ENCODE measurements around the gene PLA2G2A.
"Not testable (repeated sequence)": the region's sequence is repeated elsewhere in the genome, so short reads cannot be mapped to it uniquely, and the experiment has no call there.

Gene PLA2G2A

GRCh38 chr1:19954059-19954458 is 25.4 kb downstream of the PLA2G2A start:
- no peak for ATAC-seq
- H3K4me1 Mint-ChIP-seq, result no peaks in the 10 kb centered on the region
- H3K27me3 Mint-ChIP-seq, result peaks cover 54% of the 10 kb centered on the region
- no peak overlapping the region for H3K4me3 Mint-ChIP-seq
- H3K9me3 Mint-ChIP-seq, result peaks cover 10% of the 10 kb centered on the region
- H3K27ac Mint-ChIP-seq, result no peak overlapping the region
- H3K36me3 Mint-ChIP-seq, result no peaks in the 10 kb centered on the region

DNA sequence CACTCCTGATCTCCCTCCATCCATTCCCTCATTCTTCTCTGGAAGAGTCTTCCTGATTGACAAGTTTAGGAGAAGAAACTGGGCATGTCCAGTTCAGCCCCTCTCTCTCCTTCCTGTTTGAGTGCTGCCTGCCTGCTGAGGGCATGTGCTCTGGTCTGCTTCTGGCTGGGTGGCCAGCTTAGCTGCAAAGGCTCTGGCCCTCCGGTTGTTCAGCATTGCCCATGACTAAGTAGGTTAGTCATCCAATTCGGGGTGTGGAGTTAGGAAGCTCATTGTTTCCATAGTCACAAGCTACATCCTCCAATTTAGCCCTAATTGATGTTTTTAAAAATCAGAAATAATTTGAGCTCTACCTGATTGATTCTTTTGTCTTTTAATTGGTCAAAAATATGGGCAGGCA is 30.4 kb downstream of the PLA2G2A start:
- peaks cover 61% of the 10 kb centered on the region for H3K27me3 Mint-ChIP-seq
- H3K36me3 Mint-ChIP-seq, result no peaks in the 10 kb centered on the region
- H3K9me3 Mint-ChIP-seq, result peaks cover 4% of the 10 kb centered on the region
- no peak for ATAC-seq
- H3K4me1 Mint-ChIP-seq, result no peaks in the 10 kb centered on the region
- no peak overlapping the region for H3K27ac Mint-ChIP-seq
- no peak overlapping the region for H3K4me3 Mint-ChIP-seq

- Mint-ChIP-seq H3K27ac (no peak overlapping the region), H3K27me3 (peaks cover 46% of the 10 kb centered on the region), H3K4me3 (no peak overlapping the region), H3K36me3 (no peaks in the 10 kb centered on the region), H3K4me1 (no peaks in the 10 kb centered on the region), H3K9me3 (no peaks in the 10 kb centered on the region)
- no peak for ATAC-seq
Observed at GRCh38 chr1:19946971-19947370, 32.4 kb downstream of the PLA2G2A start.

GRCh38 chr1:19946331-19946751 is 33.1 kb downstream of the PLA2G2A start:
- H3K4me3 Mint-ChIP-seq, result no peak overlapping the region
- no peak overlapping the region for H3K27ac Mint-ChIP-seq
- no peak for ATAC-seq
- H3K36me3 Mint-ChIP-seq, result no peaks in the 10 kb centered on the region
- no peaks in the 10 kb centered on the region for H3K4me1 Mint-ChIP-seq
- H3K27me3 Mint-ChIP-seq, result peaks cover 40% of the 10 kb centered on the region
- no peaks in the 10 kb centered on the region for H3K9me3 Mint-ChIP-seq

GRCh38 chr1:19945914-19946313 is 33.5 kb downstream of the PLA2G2A start:
- ATAC-seq, result no peak
- Mint-ChIP-seq H3K27me3 (peaks cover 38% of the 10 kb centered on the region), H3K27ac (no peak overlapping the region), H3K4me3 (no peak overlapping the region), H3K4me1 (no peaks in the 10 kb centered on the region), H3K9me3 (no peaks in the 10 kb centered on the region), H3K36me3 (no peaks in the 10 kb centered on the region)

DNA sequence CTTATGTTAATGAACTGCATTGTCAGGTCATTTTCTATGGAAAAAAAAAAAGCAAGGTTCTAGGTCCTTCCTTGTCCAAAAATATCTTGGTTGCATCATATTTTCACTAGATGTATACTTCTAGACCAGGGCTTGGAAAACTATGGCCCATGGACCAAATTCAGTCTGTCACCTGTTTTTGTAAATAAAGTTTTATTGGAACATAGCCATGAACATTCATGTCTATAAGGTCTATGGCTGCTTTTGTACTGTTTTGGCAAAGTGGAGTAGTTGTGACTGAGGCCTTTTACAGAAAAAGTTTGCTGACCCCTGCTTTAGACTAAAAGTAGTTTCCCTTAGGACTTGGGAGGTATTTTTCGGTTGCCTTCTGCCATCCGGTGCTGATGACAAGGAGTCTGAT is 36.8 kb downstream of the PLA2G2A start:
- H3K4me3 Mint-ChIP-seq, result no peak overlapping the region
- H3K9me3 Mint-ChIP-seq, result peaks cover 3% of the 10 kb centered on the region
- H3K27me3 Mint-ChIP-seq, result peaks cover 16% of the 10 kb centered on the region
- ATAC-seq, result no peak
- no peaks in the 10 kb centered on the region for H3K4me1 Mint-ChIP-seq
- H3K36me3 Mint-ChIP-seq, result no peaks in the 10 kb centered on the region
- H3K27ac Mint-ChIP-seq, result no peak overlapping the region

- ATAC-seq, result no peak
Observed at GRCh38 chr1:19942088-19942487, 37.3 kb downstream of the PLA2G2A start.

GRCh38 chr1:19941206-19941568 is 38.2 kb downstream of the PLA2G2A start:
- Mint-ChIP-seq H3K27me3 (peaks cover 16% of the 10 kb centered on the region), H3K4me1 (peaks cover 4% of the 10 kb centered on the region), H3K9me3 (peaks cover 3% of the 10 kb centered on the region), H3K36me3 (no peaks in the 10 kb centered on the region), H3K4me3 (no peak overlapping the region), H3K27ac (no peak overlapping the region)
- ATAC-seq, result no peak

More at GRCh38 chr1:19942088-19942487, 37.3 kb downstream of the PLA2G2A start:
- Mint-ChIP-seq H3K27me3 (peaks cover 16% of the 10 kb centered on the region), H3K4me1 (no peaks in the 10 kb centered on the region), H3K36me3 (no peaks in the 10 kb centered on the region), H3K4me3 (no peak overlapping the region), H3K9me3 (peaks cover 3% of the 10 kb centered on the region), H3K27ac (no peak overlapping the region)

DNA sequence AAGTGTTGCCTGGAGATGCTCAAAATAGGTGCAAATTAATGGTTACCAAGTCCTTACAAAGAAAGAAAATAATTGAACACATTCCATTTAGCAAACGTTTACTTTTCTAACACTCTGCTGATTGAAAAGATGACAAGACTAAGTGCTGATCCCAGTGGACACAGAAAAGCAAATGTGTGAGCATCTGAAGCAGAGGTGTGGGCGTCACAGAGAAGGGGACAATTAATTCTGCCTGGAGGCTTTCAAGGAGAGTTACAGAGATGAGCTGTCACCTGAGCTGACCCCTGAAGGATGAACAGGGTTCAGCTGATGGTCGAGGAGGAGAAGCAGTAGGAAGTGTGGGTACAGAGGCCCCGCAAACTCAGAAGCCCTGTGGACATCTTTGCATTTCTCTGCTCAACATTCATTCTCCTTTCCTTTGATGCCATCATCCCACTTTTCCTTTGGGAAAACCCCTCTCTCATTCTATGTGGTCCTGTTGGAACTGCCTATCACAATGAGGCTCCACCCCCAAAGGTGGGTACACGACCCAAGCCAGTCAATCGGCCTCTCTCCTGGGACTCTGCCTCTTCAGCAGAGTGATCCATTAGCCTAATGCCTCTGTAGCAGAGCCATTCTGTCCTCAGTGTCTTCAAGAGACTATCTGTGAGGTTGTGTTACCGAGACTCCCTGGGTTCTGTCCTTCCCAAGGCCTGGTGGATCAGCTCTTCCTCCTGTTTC is 38.8 kb downstream of the PLA2G2A start:
- no peaks in the 10 kb centered on the region for H3K36me3 Mint-ChIP-seq
- H3K4me1 Mint-ChIP-seq, result peaks cover 8% of the 10 kb centered on the region
- no peak overlapping the region for H3K4me3 Mint-ChIP-seq
- no peak overlapping the region for H3K27ac Mint-ChIP-seq
- peaks cover 16% of the 10 kb centered on the region for H3K27me3 Mint-ChIP-seq
- ATAC-seq, result no peak
- H3K9me3 Mint-ChIP-seq, result peaks cover 3% of the 10 kb centered on the region

DNA sequence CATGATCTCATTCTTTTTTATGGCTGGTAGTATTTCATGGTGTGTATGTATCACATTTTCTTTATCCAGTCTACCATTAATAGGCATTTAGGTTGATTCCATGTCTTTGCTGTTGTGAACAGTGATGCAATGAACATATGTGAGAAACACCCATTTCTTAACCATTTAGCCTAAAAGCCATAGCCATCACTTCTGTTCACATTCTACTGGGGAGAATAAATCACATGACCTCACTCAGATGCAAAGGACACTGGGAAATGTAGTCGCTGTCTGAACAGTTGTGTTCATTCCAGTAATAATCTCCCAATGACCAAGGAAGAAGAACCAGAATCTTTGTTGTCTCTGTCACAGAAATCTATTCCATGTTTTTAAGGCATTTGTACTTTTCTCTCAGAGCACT is 40.9 kb downstream of the PLA2G2A start:
- H3K27me3 Mint-ChIP-seq, result no peaks in the 10 kb centered on the region
- peaks cover 3% of the 10 kb centered on the region for H3K9me3 Mint-ChIP-seq
- peaks cover 8% of the 10 kb centered on the region for H3K4me1 Mint-ChIP-seq
- no peak overlapping the region for H3K27ac Mint-ChIP-seq
- no peaks in the 10 kb centered on the region for H3K36me3 Mint-ChIP-seq
- H3K4me3 Mint-ChIP-seq, result no peak overlapping the region
- no peak for ATAC-seq

GRCh38 chr1:19936061-19936750 is 43.2 kb downstream of the PLA2G2A start:
- Mint-ChIP-seq H3K36me3 (peaks cover 7% of the 10 kb centered on the region), H3K27me3 (no peaks in the 10 kb centered on the region), H3K9me3 (peaks cover 18% of the 10 kb centered on the region), H3K4me3 (no peak overlapping the region), H3K27ac (no peak overlapping the region), H3K4me1 (peaks cover 8% of the 10 kb centered on the region)
- peak; percentile 66 for ATAC-seq

DNA sequence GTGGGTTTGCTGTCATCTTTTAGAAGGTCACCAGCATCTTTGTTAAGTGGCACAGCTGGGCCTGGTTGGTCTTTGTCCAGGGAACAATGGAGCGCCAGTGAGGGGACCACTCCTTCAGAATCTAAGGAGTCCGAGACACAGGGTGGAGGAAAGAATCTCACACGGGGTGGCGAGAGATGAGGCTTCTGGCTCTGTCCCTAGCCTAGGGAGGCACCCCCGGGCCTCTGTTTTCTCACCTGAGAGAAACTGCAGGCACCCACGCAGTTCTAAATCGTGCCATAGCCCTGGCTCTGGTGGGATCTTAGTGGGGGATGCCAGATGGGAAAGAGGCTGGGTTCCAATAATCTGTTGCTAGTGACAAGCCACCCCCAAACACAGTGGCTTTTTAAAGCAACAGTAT is 45.1 kb downstream of the PLA2G2A start:
- no peak for ATAC-seq
- Mint-ChIP-seq H3K27me3 (no peaks in the 10 kb centered on the region), H3K9me3 (peaks cover 20% of the 10 kb centered on the region), H3K27ac (no peak overlapping the region), H3K36me3 (peaks cover 7% of the 10 kb centered on the region), H3K4me3 (no peak overlapping the region), H3K4me1 (peaks cover 8% of the 10 kb centered on the region)

- H3K36me3 Mint-ChIP-seq, result peaks cover 7% of the 10 kb centered on the region
- no peaks in the 10 kb centered on the region for H3K27me3 Mint-ChIP-seq
- no peak overlapping the region for H3K4me3 Mint-ChIP-seq
- H3K27ac Mint-ChIP-seq, result no peak overlapping the region
- no peak for ATAC-seq
- peaks cover 17% of the 10 kb centered on the region for H3K9me3 Mint-ChIP-seq
- H3K4me1 Mint-ChIP-seq, result peaks cover 8% of the 10 kb centered on the region
Observed at GRCh38 chr1:19932866-19933265, 46.6 kb downstream of the PLA2G2A start.

GRCh38 chr1:19927130-19927421 is 52.3 kb downstream of the PLA2G2A start:
- H3K4me3 Mint-ChIP-seq, H3K36me3 Mint-ChIP-seq, H3K4me1 Mint-ChIP-seq, H3K27ac Mint-ChIP-seq, ATAC-seq: not testable (repeated sequence)
- peaks cover 12% of the 10 kb centered on the region for H3K9me3 Mint-ChIP-seq
- H3K27me3 Mint-ChIP-seq, result peaks cover 15% of the 10 kb centered on the region

DNA sequence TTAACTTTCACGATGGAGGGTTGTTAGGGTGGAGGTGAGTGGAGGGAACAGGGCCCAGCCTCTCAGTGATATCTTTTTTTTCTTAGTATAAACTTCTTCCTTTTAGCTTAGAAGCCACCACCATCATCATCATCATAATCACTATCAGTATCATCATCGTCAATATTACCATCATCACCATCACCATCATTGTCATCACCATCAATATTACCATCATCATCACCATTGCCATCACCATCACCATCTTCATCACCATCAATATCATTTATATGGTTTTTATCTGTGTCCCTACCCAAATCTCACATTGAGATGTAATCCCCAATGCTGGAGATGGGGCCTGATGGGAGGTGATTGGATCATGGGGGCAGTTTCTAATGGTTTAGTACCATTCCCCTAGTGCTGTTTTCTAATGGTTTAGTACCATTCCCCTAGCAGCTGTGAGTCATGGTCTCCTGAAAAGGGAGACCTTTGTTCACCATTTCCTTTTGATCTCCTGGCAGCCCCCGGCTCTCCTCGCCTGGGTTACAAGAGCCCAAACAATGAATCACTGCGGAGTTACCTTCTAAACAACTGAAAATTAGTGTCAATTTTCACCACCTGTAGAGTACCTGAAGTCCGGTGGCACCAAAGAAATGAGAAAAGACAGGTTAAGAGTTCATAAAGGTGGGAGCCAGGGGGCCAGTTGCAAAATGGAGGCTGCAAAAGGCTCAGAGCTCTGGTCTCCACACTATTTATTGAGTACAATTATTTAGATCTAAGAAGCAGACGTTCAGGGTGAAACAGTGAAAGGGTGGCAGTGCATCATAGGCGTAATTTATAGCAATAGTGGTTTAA is 52.9 kb downstream of the PLA2G2A start:
- Mint-ChIP-seq H3K4me1 (no peaks in the 10 kb centered on the region), H3K4me3 (no peak overlapping the region), H3K27me3 (peaks cover 15% of the 10 kb centered on the region), H3K36me3 (no peaks in the 10 kb centered on the region), H3K27ac (no peak overlapping the region), H3K9me3 (peaks cover 8% of the 10 kb centered on the region)
- ATAC-seq, result no peak

All from stimulated activated memory B cell treated with anti-CD40 and anti-IgM and Interleukin-4, amounts not matched to agents 10 μg/mL and 1 μg/mL and 100 μg/mL, for 72 hours (primary cell).